GM12864 (cell line): Measurements from ENCODE around the gene WDR18.

Experiments used
- DNase-seq: peaks from one replicate; pipeline ENCODE4 v3.0.0-alpha.2; 2011; ENCODE audit warnings: low read depth
- H3K4me3 ChIP-seq: 2 replicates; pipeline ENCODE4 v1.5.1; 2011; ENCODE audit warnings: mild to moderate bottlenecking, low read depth, low read length, control low read depth
- CTCF ChIP-seq: IDR thresholded peaks from 2 replicates; pipeline ENCODE4 v1.5.1; 2011; ENCODE audit warnings: low read depth, mild to moderate bottlenecking, moderate library complexity, low read length, control low read depth, inconsistent platforms; ENCODE audit errors: missing control alignments

The WDR18 gene

GRCh38 chr19:961866-962620 is 22.1 kb upstream of the WDR18 start:
- H3K4me3 ChIP-seq = no peak overlapping the region
- no peak for DNase-seq
- TF ChIP-seq CTCF = no peak

GRCh38 chr19:962683-963400 is 21.3 kb upstream of the WDR18 start:
- DNase-seq = no peak
- no peak for TF ChIP-seq CTCF
- no peak overlapping the region for H3K4me3 ChIP-seq

GRCh38 chr19:963486-963951 is 20.6 kb upstream of the WDR18 start:
- TF ChIP-seq CTCF = no peak
- no peak overlapping the region for H3K4me3 ChIP-seq
- DNase-seq = no peak

GRCh38 chr19:964116-964520 is 20.0 kb upstream of the WDR18 start:
- no peak overlapping the region for H3K4me3 ChIP-seq
- no peak for DNase-seq
- TF ChIP-seq CTCF = no peak

GRCh38 chr19:964761-965694 is 19.1 kb upstream of the WDR18 start:
- no peak for TF ChIP-seq CTCF
- DNase-seq = no peak
- no peak overlapping the region for H3K4me3 ChIP-seq

- no peak for TF ChIP-seq CTCF
- DNase-seq = no peak
Observed at GRCh38 chr19:966485-967088, 17.6 kb upstream of the WDR18 start.

More at GRCh38 chr19:966485-967088, 17.6 kb upstream of the WDR18 start:
- no peak overlapping the region for H3K4me3 ChIP-seq
